Measurements from ENCODE around the gene IZUMO4.
A peak's percentile ranks its signal among the peaks of the same experiment; 100 is the strongest.

Gene IZUMO4

DNA sequence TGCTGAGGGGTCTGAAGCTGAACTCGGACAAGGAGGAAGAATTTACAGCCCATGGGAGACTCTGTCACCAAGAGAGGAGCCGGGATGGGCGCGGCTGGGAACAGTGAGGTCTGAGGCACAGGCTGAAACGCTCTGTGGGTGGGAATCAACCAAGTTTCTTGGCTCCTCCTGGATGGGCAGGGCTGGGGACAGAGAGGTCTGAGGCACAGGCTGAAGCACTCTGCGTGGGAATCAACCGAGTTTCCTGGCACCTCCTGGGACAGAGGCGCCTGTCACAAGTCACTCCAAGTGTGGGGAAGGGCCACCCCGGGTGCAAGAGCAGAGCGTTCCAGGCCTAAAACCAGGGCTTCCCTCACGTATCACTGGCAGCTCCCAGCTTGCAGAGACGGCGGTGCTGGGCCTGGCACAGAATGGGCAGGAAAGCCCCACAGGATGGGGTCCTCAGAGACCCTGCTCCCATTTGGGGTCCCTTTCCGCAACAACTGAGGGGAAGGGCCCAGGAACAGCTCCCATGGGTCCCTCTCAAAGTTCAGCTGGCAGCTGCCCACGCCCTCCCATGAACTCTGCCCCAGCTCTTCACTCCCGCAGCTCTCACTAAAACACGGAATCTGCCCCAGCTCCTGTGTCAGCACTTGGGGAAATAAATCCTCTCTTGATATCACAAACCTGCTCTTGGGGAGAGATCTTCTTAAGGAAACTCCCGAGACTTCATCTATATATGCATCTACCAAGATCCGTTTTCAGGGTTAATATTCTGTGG is 36.2 kb downstream of the IZUMO4 start:
- no peaks in the 10 kb centered on the region for H3K9me3 ChIP-seq (ENCODE audit: control insufficient read depth, low read length)
- H3K9ac ChIP-seq (ENCODE audit: low read length), result peak overlapping the region; percentile 64
- no peak for DNase-seq (ENCODE audit: low read depth)
- no peaks in the 10 kb centered on the region for H3K27me3 ChIP-seq (replicated peaks; ENCODE audit: control insufficient read depth, insufficient read depth, low read length)
- H3K36me3 ChIP-seq (ENCODE audit: control insufficient read depth, insufficient read depth, low read length, severe bottlenecking), result peaks cover 57% of the 10 kb centered on the region
- peak overlapping the region; percentile 49 for H3K4me3 ChIP-seq (ENCODE audit: low read length)
- peaks cover 18% of the 10 kb centered on the region for H3K4me1 ChIP-seq (ENCODE audit: control insufficient read depth, insufficient read depth, low read length)

DNA sequence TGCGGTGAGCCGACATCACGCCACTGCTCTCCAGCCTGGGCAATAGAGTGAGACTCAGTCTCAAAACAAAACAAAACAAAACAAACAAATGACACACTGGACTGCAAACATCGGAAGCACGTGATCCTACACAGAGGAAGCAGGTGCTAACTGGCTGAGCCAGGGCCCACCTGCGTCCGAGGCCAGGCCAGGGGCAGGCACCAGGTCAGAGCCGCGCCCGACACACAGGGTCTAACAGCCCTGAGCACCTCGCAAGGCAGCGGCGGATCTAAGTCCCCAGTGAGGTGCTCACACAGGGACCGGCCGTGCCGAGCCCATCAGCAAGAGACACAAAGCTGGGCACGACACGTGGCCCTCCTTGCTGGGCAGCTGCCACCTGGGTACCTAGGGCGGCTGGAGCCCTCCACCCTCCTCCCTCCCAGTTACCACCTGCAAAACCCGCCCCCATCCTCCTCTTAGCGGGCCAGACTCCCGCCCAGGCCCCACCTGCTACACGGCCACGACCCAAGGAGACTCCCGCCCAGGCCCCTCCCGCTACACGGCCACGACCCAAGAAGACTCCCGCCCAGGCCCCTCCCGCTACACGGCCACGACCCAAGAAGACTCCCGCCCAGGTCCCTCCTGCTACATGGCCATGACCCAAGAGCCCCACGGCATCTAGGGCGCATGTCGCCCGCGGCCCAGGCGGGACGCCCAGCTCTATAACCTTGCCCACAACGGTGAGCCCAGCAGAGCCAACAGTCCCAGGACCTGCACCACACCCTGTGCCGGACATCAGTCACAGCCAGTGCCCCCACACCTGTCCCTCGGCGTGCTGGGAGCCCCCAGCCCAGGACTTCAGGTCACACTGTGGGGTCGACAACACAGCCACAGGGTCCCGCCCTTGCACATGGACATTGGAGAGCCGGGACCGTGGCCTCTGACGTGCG is 39.0 kb downstream of the IZUMO4 start:
- Histone ChIP-seq H3K4me3 (ENCODE audit: low read length) (no peak overlapping the region), H3K36me3 (ENCODE audit: control insufficient read depth, insufficient read depth, low read length, severe bottlenecking) (peaks cover 48% of the 10 kb centered on the region), H3K9me3 (ENCODE audit: control insufficient read depth, low read length) (no peaks in the 10 kb centered on the region), H3K27me3 (replicated peaks; ENCODE audit: control insufficient read depth, insufficient read depth, low read length) (no peaks in the 10 kb centered on the region), H3K9ac (ENCODE audit: low read length) (no peak overlapping the region), H3K4me1 (ENCODE audit: control insufficient read depth, insufficient read depth, low read length) (peaks cover 18% of the 10 kb centered on the region)
- DNase-seq (ENCODE audit: low read depth), result no peak

DNA sequence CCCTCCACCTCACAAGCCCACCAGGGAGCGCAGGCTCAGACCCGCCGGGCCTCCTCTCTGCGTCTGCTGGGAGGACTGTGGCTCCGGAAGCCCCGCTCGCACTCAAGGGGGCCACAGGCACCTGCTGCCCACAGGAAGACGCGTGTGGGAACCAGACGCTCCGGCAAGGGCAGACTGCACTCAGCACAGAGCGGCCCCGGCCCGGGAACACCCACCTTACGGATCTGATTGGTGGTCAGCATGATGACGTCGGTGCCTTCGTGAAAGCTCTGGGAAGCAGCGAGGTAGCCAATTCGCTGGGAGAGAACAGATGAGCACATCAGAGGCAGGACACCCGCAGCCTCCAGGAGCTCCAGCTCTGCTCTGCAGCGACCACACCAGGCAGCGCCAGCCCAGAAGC is 40.1 kb downstream of the IZUMO4 start:
- Histone ChIP-seq H3K36me3 (ENCODE audit: control insufficient read depth, insufficient read depth, low read length, severe bottlenecking) (peaks cover 40% of the 10 kb centered on the region), H3K4me1 (ENCODE audit: control insufficient read depth, insufficient read depth, low read length) (peaks cover 17% of the 10 kb centered on the region), H3K9ac (ENCODE audit: low read length) (no peak overlapping the region), H3K4me3 (ENCODE audit: low read length) (no peak overlapping the region), H3K27me3 (replicated peaks; ENCODE audit: control insufficient read depth, insufficient read depth, low read length) (no peaks in the 10 kb centered on the region), H3K9me3 (ENCODE audit: control insufficient read depth, low read length) (no peaks in the 10 kb centered on the region)
- DNase-seq (ENCODE audit: low read depth), result no peak

DNA sequence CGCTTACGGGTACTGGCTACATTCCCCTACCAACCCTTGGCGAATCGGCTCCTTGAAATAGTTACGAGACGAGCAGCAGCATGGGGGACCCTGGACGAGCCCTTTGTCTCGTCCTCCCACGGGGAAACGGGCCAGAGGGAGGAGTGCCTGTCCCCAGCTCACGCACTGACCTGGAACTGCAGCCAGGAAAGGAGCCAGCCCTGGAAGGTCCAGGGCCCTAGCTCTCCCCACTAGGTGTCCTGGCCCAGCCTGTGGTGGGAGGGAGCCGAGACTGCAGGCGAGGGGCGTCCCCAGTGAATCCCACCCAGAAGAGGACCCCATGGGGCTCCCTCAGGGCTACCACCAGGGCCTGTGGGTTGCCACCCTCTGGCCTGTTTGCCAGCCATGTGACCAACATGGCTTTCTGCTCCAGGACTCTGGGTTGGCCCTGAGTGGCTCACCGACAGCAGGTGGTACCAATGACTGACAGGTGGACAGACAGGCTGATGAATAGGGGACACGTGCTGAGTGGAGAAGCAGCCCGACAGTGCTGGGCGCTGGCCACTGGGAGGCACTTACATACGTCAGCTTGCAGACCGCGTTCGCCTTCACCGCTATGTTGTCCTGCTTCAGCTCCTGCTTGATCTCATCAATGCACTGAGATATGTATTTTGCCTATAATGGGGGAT is 41.5 kb downstream of the IZUMO4 start:
- no peak for DNase-seq (ENCODE audit: low read depth)
- H3K27me3 ChIP-seq (replicated peaks; ENCODE audit: control insufficient read depth, insufficient read depth, low read length), result no peaks in the 10 kb centered on the region
- H3K4me3 ChIP-seq (ENCODE audit: low read length), result no peak overlapping the region
- H3K4me1 ChIP-seq (ENCODE audit: control insufficient read depth, insufficient read depth, low read length), result peaks cover 4% of the 10 kb centered on the region
- H3K9ac ChIP-seq (ENCODE audit: low read length), result no peak overlapping the region
- H3K9me3 ChIP-seq (ENCODE audit: control insufficient read depth, low read length), result no peaks in the 10 kb centered on the region
- peaks cover 32% of the 10 kb centered on the region for H3K36me3 ChIP-seq (ENCODE audit: control insufficient read depth, insufficient read depth, low read length, severe bottlenecking)

DNA sequence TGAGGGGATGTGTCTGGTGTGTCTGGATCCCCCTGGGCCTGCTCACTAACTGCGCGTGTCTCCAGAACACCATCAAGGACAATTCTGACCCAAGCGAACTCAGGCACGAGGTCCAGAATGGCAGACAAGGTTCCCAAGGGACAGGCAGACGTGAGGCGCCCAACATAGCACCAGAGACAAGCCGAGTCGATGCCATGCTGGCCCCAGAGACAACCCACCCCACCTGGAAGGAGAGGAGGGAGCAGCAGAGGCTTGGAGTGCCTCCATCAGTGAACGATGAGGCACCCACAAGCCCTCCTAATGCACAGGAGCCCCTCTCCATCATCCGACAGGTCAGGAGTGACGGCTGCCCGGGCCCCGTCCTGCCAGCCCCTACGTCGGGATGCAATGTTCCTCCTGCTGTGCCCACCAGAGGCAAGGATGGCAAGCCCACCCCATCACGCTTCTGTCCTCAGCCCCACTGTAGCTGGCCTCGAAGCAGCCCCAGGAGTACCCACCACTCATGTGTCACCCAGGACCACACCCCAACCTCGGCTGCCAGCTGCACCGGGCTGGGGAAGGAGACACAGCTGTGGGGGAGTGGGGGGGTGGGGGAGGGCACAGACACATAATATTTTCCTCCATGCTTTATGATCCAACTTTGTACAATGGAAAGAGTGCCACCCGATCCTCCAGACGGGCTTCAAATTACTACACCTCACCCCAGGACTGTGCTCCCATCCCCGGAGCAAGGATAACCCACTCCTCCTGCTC is 42.8 kb downstream of the IZUMO4 start:
- H3K4me3 ChIP-seq (ENCODE audit: low read length), result no peak overlapping the region
- no peaks in the 10 kb centered on the region for H3K4me1 ChIP-seq (ENCODE audit: control insufficient read depth, insufficient read depth, low read length)
- H3K9me3 ChIP-seq (ENCODE audit: control insufficient read depth, low read length), result no peaks in the 10 kb centered on the region
- no peak overlapping the region for H3K9ac ChIP-seq (ENCODE audit: low read length)
- no peak for DNase-seq (ENCODE audit: low read depth)
- no peaks in the 10 kb centered on the region for H3K27me3 ChIP-seq (replicated peaks; ENCODE audit: control insufficient read depth, insufficient read depth, low read length)
- H3K36me3 ChIP-seq (ENCODE audit: control insufficient read depth, insufficient read depth, low read length, severe bottlenecking), result peaks cover 32% of the 10 kb centered on the region

DNA sequence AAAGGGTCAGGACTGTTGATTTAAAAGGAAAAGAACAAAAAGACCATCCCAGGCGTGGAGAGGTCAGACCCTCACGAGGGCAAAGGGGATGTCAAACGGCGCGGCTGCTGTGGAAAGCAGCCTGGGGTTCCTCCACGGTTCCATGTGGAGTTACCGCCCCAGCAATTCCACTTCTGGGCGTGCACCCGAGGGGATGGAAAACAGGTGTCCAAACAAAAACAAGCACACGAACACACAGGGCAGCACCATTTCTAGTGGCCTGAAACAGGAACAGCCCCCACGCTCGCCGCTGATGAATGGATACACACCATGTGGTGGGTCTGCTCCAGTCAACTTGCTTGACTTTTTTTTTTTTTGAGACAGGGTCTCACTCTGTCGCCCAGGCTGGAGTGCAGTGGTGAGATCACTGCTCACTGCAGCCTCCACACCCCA is 43.4 kb downstream of the IZUMO4 start:
- no peak for DNase-seq (ENCODE audit: low read depth)
- Histone ChIP-seq H3K9me3 (ENCODE audit: control insufficient read depth, low read length) (no peaks in the 10 kb centered on the region), H3K27me3 (replicated peaks; ENCODE audit: control insufficient read depth, insufficient read depth, low read length) (no peaks in the 10 kb centered on the region), H3K4me1 (ENCODE audit: control insufficient read depth, insufficient read depth, low read length) (no peaks in the 10 kb centered on the region), H3K9ac (ENCODE audit: low read length) (no peak overlapping the region), H3K4me3 (ENCODE audit: low read length) (no peak overlapping the region), H3K36me3 (ENCODE audit: control insufficient read depth, insufficient read depth, low read length, severe bottlenecking) (peaks cover 36% of the 10 kb centered on the region)

DNA sequence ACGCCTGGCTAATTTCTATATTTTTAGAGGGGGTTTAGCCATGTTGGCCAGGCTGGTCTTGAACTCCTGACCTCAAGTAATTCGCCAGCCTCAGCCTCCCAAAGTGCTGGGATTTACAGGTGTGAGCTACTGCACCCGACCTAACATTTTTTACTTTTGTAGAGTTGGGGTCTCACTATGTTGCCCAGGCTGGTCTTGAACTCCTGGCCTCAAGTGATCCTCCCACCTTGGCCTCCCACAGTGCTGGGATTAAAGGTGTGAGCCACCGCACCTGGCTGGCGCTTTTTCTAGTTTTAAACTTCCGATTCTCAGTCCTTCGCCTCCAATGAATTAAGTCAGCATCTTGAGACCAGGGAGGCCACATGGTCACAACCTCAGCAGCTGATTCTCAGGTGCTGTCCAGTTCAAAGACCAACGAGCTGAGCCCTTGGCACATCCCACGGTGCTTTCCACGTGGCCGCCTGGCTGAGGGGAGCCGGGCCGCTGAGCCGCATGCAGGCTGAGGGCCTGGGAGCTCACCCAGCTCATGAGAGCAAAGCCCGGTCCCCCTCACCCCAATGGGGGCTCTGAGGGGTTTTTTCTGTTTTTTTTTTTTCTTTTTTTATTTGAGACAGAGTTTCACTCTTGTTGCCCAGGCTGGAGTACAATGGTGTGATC is 45.6 kb downstream of the IZUMO4 start:
- no peaks in the 10 kb centered on the region for H3K27me3 ChIP-seq (replicated peaks; ENCODE audit: control insufficient read depth, insufficient read depth, low read length)
- H3K9ac ChIP-seq (ENCODE audit: low read length), result no peak overlapping the region
- H3K9me3 ChIP-seq (ENCODE audit: control insufficient read depth, low read length), result no peaks in the 10 kb centered on the region
- H3K36me3 ChIP-seq (ENCODE audit: control insufficient read depth, insufficient read depth, low read length, severe bottlenecking), result peaks cover 22% of the 10 kb centered on the region
- no peak overlapping the region for H3K4me3 ChIP-seq (ENCODE audit: low read length)
- DNase-seq (ENCODE audit: low read depth), result no peak
- H3K4me1 ChIP-seq (ENCODE audit: control insufficient read depth, insufficient read depth, low read length), result peaks cover 4% of the 10 kb centered on the region

DNA sequence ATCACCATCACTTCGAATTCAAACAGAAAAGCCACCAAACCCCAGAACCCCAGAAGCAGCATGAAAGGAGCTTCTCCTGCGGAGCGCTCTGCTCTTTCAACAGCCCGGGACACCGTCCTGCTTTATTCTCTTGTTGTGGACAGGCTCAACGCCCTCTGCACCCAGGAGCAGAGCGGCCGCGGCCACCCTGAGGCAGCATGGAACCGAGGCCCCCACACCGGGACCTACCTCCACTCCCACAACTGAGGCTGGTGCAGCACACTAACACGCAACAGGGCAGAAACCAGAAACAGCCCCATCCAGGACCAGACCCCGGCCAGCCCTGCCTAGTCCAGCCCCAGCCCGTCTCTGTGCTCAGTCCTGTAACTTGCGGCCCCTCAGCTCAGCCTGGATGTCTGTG is 47.5 kb downstream of the IZUMO4 start:
- Histone ChIP-seq H3K27me3 (replicated peaks; ENCODE audit: control insufficient read depth, insufficient read depth, low read length) (no peaks in the 10 kb centered on the region), H3K4me1 (ENCODE audit: control insufficient read depth, insufficient read depth, low read length) (peaks cover 12% of the 10 kb centered on the region), H3K36me3 (ENCODE audit: control insufficient read depth, insufficient read depth, low read length, severe bottlenecking) (peaks cover 10% of the 10 kb centered on the region), H3K9ac (ENCODE audit: low read length) (no peak overlapping the region), H3K9me3 (ENCODE audit: control insufficient read depth, low read length) (no peaks in the 10 kb centered on the region), H3K4me3 (ENCODE audit: low read length) (no peak overlapping the region)
- DNase-seq (ENCODE audit: low read depth), result no peak

DNA sequence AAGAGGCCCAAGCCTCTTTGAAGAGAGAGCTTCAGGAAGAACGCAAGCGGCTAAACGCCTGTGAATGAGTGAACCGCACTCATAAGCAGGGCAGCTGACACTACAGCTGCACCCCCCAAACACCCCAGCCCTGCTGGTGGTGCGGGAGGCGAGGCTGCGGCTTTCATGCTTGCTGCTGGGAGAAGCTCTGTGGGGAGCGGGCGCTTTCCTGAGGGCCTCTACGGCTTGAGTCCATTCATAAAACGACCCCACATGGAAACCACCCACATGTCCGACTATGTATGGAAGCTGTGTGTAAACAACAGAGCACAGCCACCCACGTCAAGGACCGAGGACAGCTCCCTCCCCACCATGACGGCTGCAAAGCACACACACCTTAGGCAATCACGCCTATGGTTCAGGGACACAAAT is 49.1 kb downstream of the IZUMO4 start:
- Histone ChIP-seq H3K9ac (ENCODE audit: low read length) (no peak overlapping the region), H3K4me1 (ENCODE audit: control insufficient read depth, insufficient read depth, low read length) (peaks cover 26% of the 10 kb centered on the region), H3K9me3 (ENCODE audit: control insufficient read depth, low read length) (no peaks in the 10 kb centered on the region), H3K36me3 (ENCODE audit: control insufficient read depth, insufficient read depth, low read length, severe bottlenecking) (peaks cover 7% of the 10 kb centered on the region), H3K4me3 (ENCODE audit: low read length) (no peak overlapping the region), H3K27me3 (replicated peaks; ENCODE audit: control insufficient read depth, insufficient read depth, low read length) (no peaks in the 10 kb centered on the region)
- DNase-seq (ENCODE audit: low read depth), result no peak

DNA sequence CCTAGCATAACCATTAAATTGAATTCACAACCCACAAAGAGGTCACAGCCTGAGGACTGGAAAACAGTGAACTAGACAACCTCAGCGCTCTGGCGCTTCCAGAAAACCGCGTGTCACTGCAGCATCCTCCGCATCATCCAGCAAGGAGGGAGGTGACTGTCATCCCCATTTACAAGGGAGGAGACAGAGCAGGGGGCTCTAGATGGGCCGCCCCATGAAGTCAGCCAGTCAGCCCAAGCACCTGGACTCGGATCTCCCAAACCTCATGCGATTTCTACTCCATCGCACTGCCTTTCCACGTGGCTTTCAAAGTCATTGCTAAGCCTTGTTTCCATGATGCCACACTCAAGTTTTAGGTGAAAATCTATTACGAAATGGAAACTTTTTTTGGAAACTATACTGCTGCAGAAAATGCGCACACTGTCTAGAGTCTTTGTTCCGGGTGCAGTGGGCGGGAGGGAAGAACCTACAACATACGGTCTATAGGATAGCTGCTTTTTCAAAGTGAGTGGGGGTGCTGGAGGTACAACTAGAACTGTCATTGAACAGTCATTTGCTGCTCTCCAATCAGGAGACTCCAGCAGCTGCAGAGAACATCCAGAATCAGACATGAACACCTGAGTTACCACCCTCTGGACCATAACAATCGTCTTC is 51.9 kb downstream of the IZUMO4 start:
- no peak overlapping the region for H3K9ac ChIP-seq (ENCODE audit: low read length)
- peaks cover 30% of the 10 kb centered on the region for H3K4me1 ChIP-seq (ENCODE audit: control insufficient read depth, insufficient read depth, low read length)
- peaks cover 7% of the 10 kb centered on the region for H3K36me3 ChIP-seq (ENCODE audit: control insufficient read depth, insufficient read depth, low read length, severe bottlenecking)
- DNase-seq (ENCODE audit: low read depth), result no peak
- H3K9me3 ChIP-seq (ENCODE audit: control insufficient read depth, low read length), result no peaks in the 10 kb centered on the region
- no peaks in the 10 kb centered on the region for H3K27me3 ChIP-seq (replicated peaks; ENCODE audit: control insufficient read depth, insufficient read depth, low read length)
- no peak overlapping the region for H3K4me3 ChIP-seq (ENCODE audit: low read length)
